K562 (cell line): ENCODE measurements around the gene SLC25A48. TPM values are rescaled to one million over a fixed set of nuclear protein-coding genes. Genes with fewer than 3 reads are reported as not detected.
A peak's percentile ranks its signal among the peaks of the same experiment; 100 is the strongest.
"Not testable (repeated sequence)": the region's sequence is repeated elsewhere in the genome, so short reads cannot be mapped to it uniquely, and the experiment has no call there.

Experiments used
- ATAC-seq: fragments of 200-7000 bp; cut with Tn5 transposase; 3 replicates; pipeline ENCODE4 v1.9.1; 2020; ENCODE audit warnings: moderate library complexity
- BruUV-seq: library from RNA; stranded (reverse); fragments of 400-500 nt; replicated peaks from 2 replicates; lab custom pipeline; 2021; lab: Mats Ljungman, UMichigan
- CTCF ChIA-PET: fragments of 300-600 bp; formaldehyde crosslinking; extraction: SDS; loops from one replicate; lab custom pipeline; 2021; ENCODE audit warnings: low intra/inter-chr PET ratio; lab: Yijun Ruan, JAX
- POLR2A ChIA-PET: fragments of 300-600, 350-650 bp; sonication (Branson Sonifier 250); formaldehyde crosslinking; extraction: SDS; loops from one replicate; lab custom pipeline; 2021; ENCODE audit warnings: antibody characterized with exemption, inconsistent platforms; lab: Yijun Ruan, JAX
- DNase-seq, 4 experiments: peaks; one replicate each; pipeline versions ENCODE4 v3.0.0 to v3.0.0-alpha.2; 2011 to 2018; ENCODE audit warnings: low spot score in 3 of 4, mixed read lengths in 3 of 4; ENCODE audit errors: extremely low read depth in 1 of 4
- FAIRE-seq: peaks from 2 replicates; lab custom pipeline; 2011; peaks lifted over from hg19 to GRCh38; lab: Jason Lieb, UNC
- H2AFZ ChIP-seq: 2 replicates; pipeline ENCODE4 v1.6.0; 2011; ENCODE audit warnings: low read depth, low read length, control low read depth, inconsistent platforms
- H3K27ac ChIP-seq: fragments of 200-600 bp; 3 replicates; pipeline ENCODE4 v1.8.0; 2011; ENCODE audit warnings: low read depth, mild to moderate bottlenecking, control low read depth, inconsistent platforms, low read length, moderate library complexity, mixed read lengths; ENCODE audit errors: extremely low read depth
- H3K27me3 ChIP-seq, 2 experiments: fragments of 300-600 bp in 1 of 2; 2 replicates in 1 of 2; 3 replicates in 1 of 2; pipeline versions ENCODE4 v1.6.0 to v1.8.0; 2011; ENCODE audit warnings: inconsistent platforms in 2 of 2, low read length in 2 of 2, mild to moderate bottlenecking in 1 of 2, mixed read lengths in 1 of 2, moderate library complexity in 1 of 2; ENCODE audit not compliant: control insufficient read depth in 2 of 2, insufficient read depth in 2 of 2
- H3K36me3 ChIP-seq: fragments of 300-600 bp; 3 replicates; pipeline ENCODE4 v1.8.0; 2011; ENCODE audit warnings: mild to moderate bottlenecking, low read length, inconsistent platforms; ENCODE audit not compliant: control insufficient read depth, insufficient read depth
- H3K4me1 ChIP-seq, 2 experiments: fragments of 200-600 bp in 1 of 2; replicated peaks in 1 of 2; 2 replicates in 1 of 2; 3 replicates in 1 of 2; pipeline versions ENCODE4 v1.5.1 to v1.8.0; 2011; ENCODE audit warnings: inconsistent platforms in 2 of 2, low read length in 2 of 2, mild to moderate bottlenecking in 1 of 2, mixed read lengths in 1 of 2, moderate library complexity in 1 of 2; ENCODE audit not compliant: control insufficient read depth in 2 of 2, insufficient read depth in 2 of 2
- H3K4me2 ChIP-seq: 2 replicates; pipeline ENCODE4 v1.6.1; 2011; ENCODE audit warnings: low read length, control low read depth, inconsistent platforms, mixed read lengths; ENCODE audit not compliant: insufficient read depth
- H3K4me3 ChIP-seq: fragments of 200-600 bp; sonication (generic), shearing (Covaris generic); 2 replicates; pipeline ENCODE4 v1.5.1; 2016; ENCODE audit warnings: control low read depth, inconsistent platforms
- H3K79me2 ChIP-seq: fragments of 200-600 bp; 3 replicates; pipeline ENCODE4 v1.8.0; 2011; ENCODE audit warnings: low read length, inconsistent platforms; ENCODE audit not compliant: control insufficient read depth, insufficient read depth
- H3K9ac ChIP-seq, 2 experiments: 2 replicates each; pipeline versions ENCODE4 v1.6.0 to v1.6.1; 2011; ENCODE audit warnings: low read depth in 2 of 2, low read length in 2 of 2, control low read depth in 1 of 2, inconsistent platforms in 1 of 2, mild to moderate bottlenecking in 1 of 2, mixed read lengths in 1 of 2; ENCODE audit not compliant: insufficient read depth in 1 of 2
- H3K9me1 ChIP-seq: one replicate; pipeline ENCODE4 v1.6.0; 2011; ENCODE audit warnings: inconsistent platforms, mild to moderate bottlenecking, low read length, moderate library complexity; ENCODE audit not compliant: control insufficient read depth, insufficient read depth
- H3K9me3 ChIP-seq: replicated peaks from 2 replicates; pipeline ENCODE4 v1.5.1; 2011; ENCODE audit warnings: low read depth, low read length, inconsistent platforms; ENCODE audit not compliant: control insufficient read depth, insufficient read depth
- H4K20me1 ChIP-seq: replicated peaks from 2 replicates; pipeline ENCODE4 v1.6.1; 2011; ENCODE audit warnings: low read length, inconsistent platforms, mixed read lengths; ENCODE audit not compliant: control insufficient read depth, insufficient read depth
- ZFP36 ChIP-seq: fragments of 150-350 bp; IDR thresholded peaks from 2 replicates; pipeline ENCODE4 v1.6.1; 2018; ENCODE audit warnings: low read length, low read depth; ENCODE audit not compliant: partially characterized antibody
- ZNF280A ChIP-seq: fragments of 450-650 bp; IDR thresholded peaks from 2 replicates; pipeline ENCODE4 v1.6.1; 2018; ENCODE audit warnings: mild to moderate bottlenecking, low read depth; ENCODE audit not compliant: partially characterized antibody
- in situ Hi-C: fragments of 300-500 bp; cut with MboI; formaldehyde crosslinking; loops from 4 replicates; pipeline ENCODE4 v1.15.0; 2018; ENCODE audit warnings: inconsistent platforms, mixed read lengths
- intact Hi-C: fragments of 100-400 bp; cut with micrococcal nuclease; formaldehyde crosslinking; loops from 2 replicates; pipeline ENCODE4 v1.14.2; 2022
- polyA plus RNA-seq, 8 experiments: library from polyadenylated mRNA; depleted of rRNA in 4 of 8; stranded (reverse) in 5 of 8; unstranded in 3 of 8; fragments of >200 nt; fragmentation: Nextera tagmentation in 2 of 8; fragmentation: Illumina TruSeq in 1 of 8; extraction: Ambion mirVana in 2 of 8; extraction: Trizol in 1 of 8; gene quantifications; 2 replicates each; pipeline versions ENCODE4 v1.2.1 to v1.2.3, GENCODE V29; 2011 to 2014; ENCODE audit warnings: inconsistent platforms in 1 of 8, missing spikeins in 1 of 8
- total RNA-seq, 7 experiments: library from RNA; depleted of rRNA in 6 of 7; stranded (reverse); fragments of >200 nt in 6 of 7; fragmentation: Illumina TruSeq in 2 of 7; extraction: Trizol in 2 of 7; gene quantifications; 2 replicates each; pipeline versions ENCODE4 v1.2.1 to v1.2.3, GENCODE V29; 2011 to 2021; ENCODE audit warnings: low replicate concordance in 1 of 7

SLC25A48 gene
- total and polyA plus RNA-seq, 9 of the 15 experiments (the other 6 are each of a cell fraction or from before 2014, with no cell fraction given): 0.08 to 0.35 (median 0.23) TPM; not detected in 1

DNA sequence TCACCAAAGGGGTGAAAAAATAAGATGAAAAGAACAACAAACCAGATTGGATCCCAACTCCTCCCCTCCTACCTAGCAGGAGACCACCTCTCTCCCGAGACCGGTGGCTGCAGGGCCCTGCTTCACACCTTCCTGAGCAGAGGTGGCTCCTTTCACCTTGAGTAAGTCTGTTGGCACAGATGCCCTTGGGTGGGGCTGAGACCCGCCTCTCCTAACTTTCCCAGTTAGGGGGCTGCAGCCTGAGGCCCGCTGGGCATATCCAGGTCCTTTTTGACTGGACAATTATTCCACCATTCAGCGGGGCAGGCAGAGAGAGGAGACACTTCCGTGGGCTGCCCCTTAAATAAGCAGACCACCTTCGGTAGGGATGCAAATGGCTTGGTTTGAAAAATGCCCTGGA is 1.3 kb downstream of the SLC25A48 start (continued):
- no peak for TF ChIP-seq ZNF280A

- H3K79me2 ChIP-seq, H4K20me1 ChIP-seq, FAIRE-seq, ATAC-seq, in situ Hi-C loops, H3K4me2 ChIP-seq, CTCF ChIA-PET, H3K4me3 ChIP-seq, H2AFZ ChIP-seq, H3K9ac ChIP-seq, H3K27ac ChIP-seq, H3K9me3 ChIP-seq, H3K4me1 ChIP-seq, H3K9me1 ChIP-seq, intact Hi-C loops, BruUV-seq, DNase-seq, H3K36me3 ChIP-seq: not testable (repeated sequence)
- peaks cover 2 to 17% of the 10 kb centered on the region in 2 experiments; a peak in 3 of 5 replicates for H3K27me3 ChIP-seq
- POLR2A ChIA-PET: interaction anchor here (0.7 kb wide), 1 partner anchor 10 kb away, joined by 3 read pairs; no protein-coding TSS in a partner anchor
- peak; percentile 25 for TF ChIP-seq ZFP36
Observed at GRCh38 chr5:135838395-135838794, 3.9 kb downstream of the SLC25A48 start.
